Testis (tissue), 3 donors: ENCODE data around the gene ZSCAN32. TPM values are rescaled to one million over a fixed set of nuclear protein-coding genes. Genes with fewer than 3 reads are reported as not detected.

Experiments used
- DNase-seq: peaks from one replicate; pipeline ENCODE4 v3.0.0-alpha.2; 2019
- H3K27ac ChIP-seq, 2 donors: fragments of 200-600 bp; sonication (generic); one replicate each; pipeline ENCODE4 v1.5.1; 2019
- H3K27me3 ChIP-seq: fragments of 200-600 bp; sonication (generic); one replicate; pipeline ENCODE4 v1.5.1; 2019
- H3K36me3 ChIP-seq: fragments of 200-600 bp; sonication (generic); one replicate; pipeline ENCODE4 v1.5.1; 2017; ENCODE audit warnings: low read depth; ENCODE audit errors: missing control alignments
- H3K4me1 ChIP-seq: fragments of 200-600 bp; sonication (generic); one replicate; pipeline ENCODE4 v1.5.1; 2019
- H3K4me3 ChIP-seq, 2 donors: fragments of 200-600 bp; sonication (generic); one replicate each; pipeline ENCODE4 v1.5.1; 2017 to 2019
- H3K9me3 ChIP-seq: fragments of 200-600 bp; sonication (generic); one replicate; pipeline ENCODE4 v1.5.1; 2017
- POLR2A ChIP-seq: fragments of 450-650 bp; IDR thresholded peaks from one replicate; pipeline ENCODE4 v1.6.1; 2017; ENCODE audit warnings: antibody characterized with exemption, mild to moderate bottlenecking, moderate library complexity
- WGBS, 2 donors: methylation state at CpG; one replicate each; pipeline ENCODE4 v1.1.5; 2018; 5-methylcytosine and 5-hydroxymethylcytosine counted together
- intact Hi-C: fragments of 100-400 bp; cut with DNase I; formaldehyde crosslinking; loops from one replicate; pipeline ENCODE4 v1.15.1; 2023; ENCODE audit warnings: low total_unique reads
- polyA plus RNA-seq: library from polyadenylated mRNA; stranded (reverse); fragments of 350-450 nt; fragmentation: Illumina TruSeq; extraction: RNeasy Lipid Tissue Mini Kit (QIAGEN cat#74804); gene quantifications from one replicate; pipeline ENCODE4 v1.2.3, GENCODE V29; 2014; ENCODE audit warnings: low read depth, low replicate concordance; ENCODE audit not compliant: insufficient read depth
- total RNA-seq, 2 donors: library from RNA; depleted of rRNA; stranded (reverse); fragments of >200 nt; gene quantifications; one replicate each; pipeline ENCODE4 v1.2.3, GENCODE V29; 2016
- TF ChIP-seq, protein P1 (sequence below), 3 experiments: fragments of 450-650 bp in 2 of 3; fragments of 200-600 bp in 1 of 3; sonication (generic) in 1 of 3; IDR thresholded peaks; one replicate each; pipeline ENCODE4 v1.5.1; 2016 to 2019; ENCODE audit warnings: antibody characterized with exemption in 3 of 3, mild to moderate bottlenecking in 2 of 3, moderate library complexity in 1 of 3

Gene ZSCAN32
- total and polyA plus RNA-seq, 3 donors from 2014 or later = 13.4 to 21.0 (median 19.1) TPM

DNA sequence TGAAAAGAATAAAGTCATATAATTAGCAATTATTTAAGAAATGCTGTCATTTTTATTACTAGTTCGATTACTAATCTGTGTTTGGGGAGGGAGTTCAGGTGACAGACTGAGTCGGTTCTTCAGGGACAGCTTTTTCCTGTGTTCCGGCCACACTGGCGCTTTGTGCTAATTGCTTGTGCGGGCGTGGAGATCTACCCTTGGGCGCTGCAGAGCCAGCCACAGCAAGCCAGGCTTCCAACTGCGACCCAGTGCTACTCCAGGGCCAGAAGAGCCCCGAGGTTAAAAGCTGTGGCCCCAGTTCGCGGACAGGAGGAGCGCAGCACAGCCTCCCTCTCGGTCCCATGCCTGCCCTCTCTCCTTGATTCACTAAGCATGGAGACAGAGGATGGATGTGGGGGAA lies 51.6 kb downstream of the ZSCAN32 start:
- H3K27me3 ChIP-seq = no peaks in the 10 kb centered on the region
- H3K9me3 ChIP-seq = no peaks in the 10 kb centered on the region
- intact Hi-C loops = no loop called here
- H3K27ac ChIP-seq = no peak overlapping the region
- DNase-seq = no peak
- 61 to 64% methylated on average over 8 to 13 of the region's 13 CpGs for WGBS, 2 donors
- TF ChIP-seq, protein P1, sequence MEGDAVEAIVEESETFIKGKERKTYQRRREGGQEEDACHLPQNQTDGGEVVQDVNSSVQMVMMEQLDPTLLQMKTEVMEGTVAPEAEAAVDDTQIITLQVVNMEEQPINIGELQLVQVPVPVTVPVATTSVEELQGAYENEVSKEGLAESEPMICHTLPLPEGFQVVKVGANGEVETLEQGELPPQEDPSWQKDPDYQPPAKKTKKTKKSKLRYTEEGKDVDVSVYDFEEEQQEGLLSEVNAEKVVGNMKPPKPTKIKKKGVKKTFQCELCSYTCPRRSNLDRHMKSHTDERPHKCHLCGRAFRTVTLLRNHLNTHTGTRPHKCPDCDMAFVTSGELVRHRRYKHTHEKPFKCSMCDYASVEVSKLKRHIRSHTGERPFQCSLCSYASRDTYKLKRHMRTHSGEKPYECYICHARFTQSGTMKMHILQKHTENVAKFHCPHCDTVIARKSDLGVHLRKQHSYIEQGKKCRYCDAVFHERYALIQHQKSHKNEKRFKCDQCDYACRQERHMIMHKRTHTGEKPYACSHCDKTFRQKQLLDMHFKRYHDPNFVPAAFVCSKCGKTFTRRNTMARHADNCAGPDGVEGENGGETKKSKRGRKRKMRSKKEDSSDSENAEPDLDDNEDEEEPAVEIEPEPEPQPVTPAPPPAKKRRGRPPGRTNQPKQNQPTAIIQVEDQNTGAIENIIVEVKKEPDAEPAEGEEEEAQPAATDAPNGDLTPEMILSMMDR (IDR thresholded peaks at IDR 0.05) = no peak
- TF ChIP-seq POLR2A = no peak
- H3K4me3 ChIP-seq = no peak overlapping the region
- H3K36me3 ChIP-seq = no peaks in the 10 kb centered on the region
- no peaks in the 10 kb centered on the region for H3K4me1 ChIP-seq

DNA sequence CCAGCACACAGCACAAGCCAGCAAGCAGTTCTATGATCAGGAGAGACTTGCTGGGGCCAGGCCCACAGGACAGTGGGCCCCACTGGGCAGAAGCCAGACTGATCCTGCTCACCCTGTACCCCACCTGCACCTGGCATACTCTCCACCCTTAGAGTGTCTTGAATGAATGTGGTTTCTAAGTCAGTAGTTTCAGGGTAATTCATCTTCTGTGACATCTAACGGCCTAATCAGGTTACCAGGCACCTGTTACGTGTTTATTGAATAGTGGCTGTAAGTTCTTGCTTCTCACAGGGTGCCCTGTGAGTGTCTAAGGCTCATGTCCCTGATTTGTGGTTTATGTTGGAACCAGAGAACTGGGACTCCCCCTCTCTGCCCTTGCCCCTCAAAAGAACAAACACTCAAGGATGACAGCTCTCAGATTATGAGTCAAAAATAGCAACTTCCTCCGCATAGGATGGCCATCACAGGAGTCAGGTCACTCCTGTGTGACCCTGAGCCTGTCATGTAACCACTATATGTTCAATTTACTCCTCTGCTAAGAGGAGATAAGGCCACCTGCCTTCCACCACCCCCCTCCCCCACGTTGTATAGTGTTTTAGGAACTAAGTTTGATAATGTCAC lies 52.1 kb downstream of the ZSCAN32 start:
- Histone ChIP-seq H3K36me3 (no peaks in the 10 kb centered on the region), H3K4me3 (no peak overlapping the region), H3K27ac (no peak overlapping the region), H3K27me3 (no peaks in the 10 kb centered on the region), H3K9me3 (no peaks in the 10 kb centered on the region), H3K4me1 (no peaks in the 10 kb centered on the region)
- 35 to 51% methylated on average over 4 of the region's 4 CpGs for WGBS, 2 donors
- no peak for TF ChIP-seq POLR2A
- TF ChIP-seq, protein P1 (IDR thresholded peaks at IDR 0.05) = no peak
- DNase-seq = no peak
- intact Hi-C loops = no loop called here

DNA sequence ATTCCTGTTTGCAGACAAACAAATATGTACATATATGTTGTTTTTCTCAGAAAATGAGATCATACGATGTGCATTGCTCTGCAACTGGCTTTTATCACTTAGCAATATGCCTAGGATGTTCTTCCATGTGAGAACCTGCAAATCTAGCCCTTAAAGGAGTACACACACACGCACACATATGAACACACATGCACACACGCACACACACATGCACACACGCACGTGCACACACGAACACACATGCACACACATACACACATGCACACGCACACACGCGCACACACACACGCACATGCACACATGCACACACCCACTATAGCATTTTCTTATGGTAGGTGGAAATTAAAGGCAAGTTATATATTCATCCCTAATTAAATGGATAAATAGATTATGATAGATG lies 53.2 kb downstream of the ZSCAN32 start:
- TF ChIP-seq, protein P1 (IDR thresholded peaks at IDR 0.05) = no peak
- H3K27ac ChIP-seq = no peak overlapping the region
- 51 to 57% methylated on average over 10 of the region's 10 CpGs for WGBS, 2 donors

DNA sequence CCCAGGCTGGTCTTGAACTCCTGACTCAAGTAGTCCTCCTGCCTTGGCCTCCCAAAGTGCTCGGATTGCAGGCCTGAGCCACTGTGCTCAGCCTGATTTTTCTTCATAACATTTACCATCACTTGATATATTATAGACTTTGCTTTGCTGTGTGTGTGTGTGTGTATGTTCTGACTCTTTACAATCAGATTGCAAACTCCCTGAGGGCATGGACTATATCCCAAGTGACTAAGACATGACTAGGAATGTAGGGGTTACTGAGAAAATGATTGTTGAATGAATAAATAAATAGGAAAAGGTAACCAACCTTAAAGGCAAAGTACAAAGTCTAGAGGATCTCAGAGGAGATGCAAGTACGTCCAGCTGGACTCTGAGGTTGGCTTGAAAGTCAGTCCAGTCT lies 54.8 kb downstream of the ZSCAN32 start:
- Histone ChIP-seq H3K36me3 (no peaks in the 10 kb centered on the region), H3K27me3 (no peaks in the 10 kb centered on the region), H3K4me1 (no peaks in the 10 kb centered on the region), H3K9me3 (no peaks in the 10 kb centered on the region), H3K4me3 (no peak overlapping the region), H3K27ac (no peak overlapping the region)
- DNase-seq = no peak
- intact Hi-C loops = no loop called here
- TF ChIP-seq POLR2A = no peak
- WGBS, 2 donors = 79 to 85% methylated on average over 2 of the region's 2 CpGs

More for the DNA sequence above, 53.2 kb downstream of the ZSCAN32 start:
- H3K36me3 ChIP-seq = no peaks in the 10 kb centered on the region
- DNase-seq = no peak
- intact Hi-C loops = no loop called here
- H3K27me3 ChIP-seq = no peaks in the 10 kb centered on the region
- H3K9me3 ChIP-seq = no peaks in the 10 kb centered on the region
- H3K4me3 ChIP-seq = no peak overlapping the region
- H3K4me1 ChIP-seq = no peaks in the 10 kb centered on the region

Other genes starting within 250 kb of the ZSCAN32 start
- not detected for gene OR1F1, start 212.8 kb downstream of the ZSCAN32 start, total RNA-seq
- not detected for gene OR1F1, start 212.8 kb downstream of the ZSCAN32 start, polyA plus RNA-seq
- 10 to 100 TPM; 45.2 to 48.3 TPM for gene ZNF200, start 165.8 kb downstream of the ZSCAN32 start, total RNA-seq
- 41.9 TPM for gene ZNF200, start 165.8 kb downstream of the ZSCAN32 start, polyA plus RNA-seq
- 1 to 10 TPM; 5.2 to 5.7 TPM for gene MEFV, start 144.4 kb downstream of the ZSCAN32 start, total RNA-seq
- gene MEFV, start 144.4 kb downstream of the ZSCAN32 start, polyA plus RNA-seq = 2.6 TPM
- 10 to 100 TPM; 47.3 to 58.3 TPM for gene ZNF263, start 117.5 kb downstream of the ZSCAN32 start, total RNA-seq
- gene ZNF263, start 117.5 kb downstream of the ZSCAN32 start, polyA plus RNA-seq = 44.7 TPM
- gene TIGD7, start 95.6 kb downstream of the ZSCAN32 start, total RNA-seq = 10 to 100 TPM; 17.5 to 22.6 TPM
- gene TIGD7, start 95.6 kb downstream of the ZSCAN32 start, polyA plus RNA-seq = 12.7 TPM
- gene ZNF75A, start 95.5 kb downstream of the ZSCAN32 start, total RNA-seq = 10 to 100 TPM; 50.9 to 66.3 TPM
- gene ZNF75A, start 95.5 kb downstream of the ZSCAN32 start, polyA plus RNA-seq = 29.5 TPM
- under 1 TPM; 0.39 to 0.68 TPM for gene OR2C1, start 45.1 kb downstream of the ZSCAN32 start, total RNA-seq
- 0.30 TPM for gene OR2C1, start 45.1 kb downstream of the ZSCAN32 start, polyA plus RNA-seq
- gene ZNF174, start 211 bp upstream of the ZSCAN32 start, total RNA-seq = 10 to 100 TPM; 18.3 to 23.2 TPM
- gene ZNF174, start 211 bp upstream of the ZSCAN32 start, polyA plus RNA-seq = 19.2 TPM
- 10 to 100 TPM in 1 of 2 donors, 1 to 10 TPM in 1; 9.1 to 11.0 TPM for gene ZNF597, start 42.5 kb upstream of the ZSCAN32 start, total RNA-seq
- gene ZNF597, start 42.5 kb upstream of the ZSCAN32 start, polyA plus RNA-seq = 6.9 TPM
- gene NAA60, start 42.7 kb upstream of the ZSCAN32 start, total RNA-seq = 100 to 1,000 TPM in 1 of 2 donors, 10 to 100 TPM in 1; 99.2 to 120 TPM
- gene NAA60, start 42.7 kb upstream of the ZSCAN32 start, polyA plus RNA-seq = 61.8 TPM
- 10 to 100 TPM; 14.2 to 33.8 TPM for gene C16orf90, start 94.5 kb upstream of the ZSCAN32 start, total RNA-seq
- gene C16orf90, start 94.5 kb upstream of the ZSCAN32 start, polyA plus RNA-seq = 52.1 TPM
- gene CLUAP1, start 100.0 kb upstream of the ZSCAN32 start, total RNA-seq = 10 to 100 TPM; 45.2 to 59.5 TPM
- gene CLUAP1, start 100.0 kb upstream of the ZSCAN32 start, polyA plus RNA-seq = 95.7 TPM
- gene NLRC3, start 176.4 kb upstream of the ZSCAN32 start, total RNA-seq = 1 to 10 TPM; 1.9 to 3.0 TPM
- gene NLRC3, start 176.4 kb upstream of the ZSCAN32 start, polyA plus RNA-seq = 0.76 TPM
- 10 to 100 TPM; 28.0 to 41.3 TPM for gene SLX4, start 210.6 kb upstream of the ZSCAN32 start, total RNA-seq
- 25.9 TPM for gene SLX4, start 210.6 kb upstream of the ZSCAN32 start, polyA plus RNA-seq